HG02970 (cell line): ENCODE measurements around the gene RPL28.

Experiments
- ATAC-seq: cut with Tn5 transposase; IDR thresholded peaks from one replicate; pipeline ENCODE4 v1.9.1; 2021; ENCODE audit warnings: mild to moderate bottlenecking, moderate library complexity, moderate number of reproducible peaks; ENCODE audit not compliant: unreplicated experiment, low FRiP score

Gene RPL28

GRCh38 chr19:55352549-55353145 is 33.1 kb upstream of the RPL28 start:
- no peak for ATAC-seq

- ATAC-seq: no peak
Measured at GRCh38 chr19:55353356-55353802, 32.4 kb upstream of the RPL28 start.

- no peak for ATAC-seq
Measured at GRCh38 chr19:55353803-55354697, 31.7 kb upstream of the RPL28 start.

GRCh38 chr19:55354698-55355212 is 31.0 kb upstream of the RPL28 start, which contains the start of gene COX6B2:
Gene COX6B2 (minus strand): TSS chr19:55354719. CDS start chr19:55354521, 198 bp downstream.
- ATAC-seq: no peak

- ATAC-seq: no peak
Measured at GRCh38 chr19:55355213-55355821, 30.4 kb upstream of the RPL28 start.

- no peak for ATAC-seq
Measured at GRCh38 chr19:55358493-55358892, 27.2 kb upstream of the RPL28 start.

GRCh38 chr19:55358943-55359908 is 26.5 kb upstream of the RPL28 start:
- ATAC-seq: no peak

- no peak for ATAC-seq
Measured at GRCh38 chr19:55360902-55361301, 24.8 kb upstream of the RPL28 start.

- no peak for ATAC-seq
Measured at GRCh38 chr19:55362174-55362989, 23.4 kb upstream of the RPL28 start.

- ATAC-seq: no peak
Measured at GRCh38 chr19:55362990-55363716, 22.6 kb upstream of the RPL28 start, which contains the start of gene GARIN5B. Gene GARIN5B (minus strand): TSS chr19:55363260. CDS start chr19:55363066, 194 bp downstream.

- ATAC-seq: no peak
Measured at GRCh38 chr19:55365245-55365644, 20.5 kb upstream of the RPL28 start.

GRCh38 chr19:55365964-55366363 is 19.8 kb upstream of the RPL28 start:
- no peak for ATAC-seq

- no peak for ATAC-seq
Measured at GRCh38 chr19:55366790-55367189, 18.9 kb upstream of the RPL28 start.

GRCh38 chr19:55368106-55368505 is 17.6 kb upstream of the RPL28 start:
- no peak for ATAC-seq

- ATAC-seq: no peak
Measured at GRCh38 chr19:55368701-55369563, 16.8 kb upstream of the RPL28 start.

- ATAC-seq: no peak
Measured at GRCh38 chr19:55369653-55370304, 16.0 kb upstream of the RPL28 start.
